Measurements from ENCODE around the gene CALB2. TPM values are rescaled to one million over a fixed set of nuclear protein-coding genes. Genes with fewer than 3 reads are reported as not detected.
"Not testable (repeated sequence)": the region's sequence is repeated elsewhere in the genome, so short reads cannot be mapped to it uniquely, and the experiment has no call there.

CALB2 gene
- polyA plus RNA-seq (2014; cell fraction: cytosol; rRNA removed), result not detected in 2 replicates
- not detected in 2 replicates for polyA plus RNA-seq (2014; cell fraction: nucleus; rRNA removed)

- DNase-seq (ENCODE audit: low spot score), result peak; percentile 39
Measured at GRCh38 chr16:71358464-71358998, at the start of gene CALB2. Gene CALB2, plus strand, starts transcription at chr16:71358723. Its CDS starts 70 bp downstream, at chr16:71358793.

- peak; percentile 55 for DNase-seq (ENCODE audit: low spot score)
Measured at GRCh38 chr16:71311553-71312158, 46.9 kb upstream of the CALB2 start.

- not testable (repeated sequence) for DNase-seq (ENCODE audit: low spot score)
Measured at GRCh38 chr16:71313591-71313990, 44.9 kb upstream of the CALB2 start.

- no peak for DNase-seq (ENCODE audit: low spot score)
Measured at GRCh38 chr16:71315269-71315668, 43.3 kb upstream of the CALB2 start.

GRCh38 chr16:71319999-71320398 is 38.5 kb upstream of the CALB2 start:
- no peak for DNase-seq (ENCODE audit: low spot score)

GRCh38 chr16:71327720-71328119 is 30.8 kb upstream of the CALB2 start:
- no peak for DNase-seq (ENCODE audit: low spot score)

- DNase-seq (ENCODE audit: low spot score), result no peak
Measured at GRCh38 chr16:71328151-71328550, 30.4 kb upstream of the CALB2 start.

- DNase-seq (ENCODE audit: low spot score), result no peak
Measured at GRCh38 chr16:71337631-71338030, 20.9 kb upstream of the CALB2 start.

- DNase-seq (ENCODE audit: low spot score), result no peak
Measured at GRCh38 chr16:71338193-71338592, 20.3 kb upstream of the CALB2 start.

- no peak for DNase-seq (ENCODE audit: low spot score)
Measured at GRCh38 chr16:71338632-71339031, 19.9 kb upstream of the CALB2 start.

GRCh38 chr16:71339236-71340171 is 19.0 kb upstream of the CALB2 start:
- DNase-seq (ENCODE audit: low spot score), result no peak

- no peak for DNase-seq (ENCODE audit: low spot score)
Measured at GRCh38 chr16:71340406-71340805, 18.1 kb upstream of the CALB2 start.

GRCh38 chr16:71341881-71342280 is 16.6 kb upstream of the CALB2 start:
- no peak for DNase-seq (ENCODE audit: low spot score)

GRCh38 chr16:71343078-71343477 is 15.4 kb upstream of the CALB2 start:
- DNase-seq (ENCODE audit: low spot score), result no peak

- DNase-seq (ENCODE audit: low spot score), result no peak
Measured at GRCh38 chr16:71344315-71344905, 14.1 kb upstream of the CALB2 start.

GRCh38 chr16:71345031-71345430 is 13.5 kb upstream of the CALB2 start:
- no peak for DNase-seq (ENCODE audit: low spot score)

GRCh38 chr16:71347146-71347545 is 11.4 kb upstream of the CALB2 start:
- DNase-seq (ENCODE audit: low spot score), result no peak

GRCh38 chr16:71348262-71349085 is 10.0 kb upstream of the CALB2 start:
- no peak for DNase-seq (ENCODE audit: low spot score)

GRCh38 chr16:71350821-71351557 is 7.5 kb upstream of the CALB2 start:
- DNase-seq (ENCODE audit: low spot score), result no peak

- no peak for DNase-seq (ENCODE audit: low spot score)
Measured at GRCh38 chr16:71351558-71351901, 7.0 kb upstream of the CALB2 start.

- DNase-seq (ENCODE audit: low spot score), result no peak
Measured at GRCh38 chr16:71352466-71352865, 6.1 kb upstream of the CALB2 start.

Measured in SK-N-DZ (cell line).